HepG2 (cell line): ENCODE data around the gene ASTE1. TPM values are rescaled to one million over a fixed set of nuclear protein-coding genes. Genes with fewer than 3 reads are reported as not detected.

Experiments
- EHMT2 ChIP-seq: fragments of 200-600 bp; sonication (generic); IDR thresholded peaks from 2 replicates; pipeline ENCODE4 v1.7.0; 2017; ENCODE audit warnings: antibody characterized with exemption, low read depth, low read length, borderline replicate concordance
- ETV5 ChIP-seq: IDR thresholded peaks from 2 replicates; pipeline ENCODE4 v1.6.1; 2018; ENCODE audit warnings: missing biosample characterization, missing genetic modification reagents, inconsistent platforms, borderline replicate concordance
- GTF3A ChIP-seq: sonication (generic); formaldehyde crosslinking; conservative IDR thresholded peaks from 2 replicates; pipeline ENCODE4 v1.4.0; 2020; ENCODE audit warnings: mild to moderate bottlenecking, missing genetic modification reagents
- KDM2A ChIP-seq: sonication (generic); formaldehyde crosslinking; IDR thresholded peaks from 2 replicates; pipeline ENCODE4 v1.4.0; 2020; ENCODE audit warnings: low read depth, missing genetic modification reagents, borderline replicate concordance
- MATR3 ChIP-seq: sonication (generic); formaldehyde crosslinking; IDR thresholded peaks from 2 replicates; pipeline ENCODE4 v1.4.0; 2020; ENCODE audit warnings: missing genetic modification reagents
- NKX3-1 ChIP-seq: sonication (generic); formaldehyde crosslinking; IDR thresholded peaks from 2 replicates; pipeline ENCODE4 v1.5.0; 2020; ENCODE audit warnings: missing genetic modification reagents
- RFXAP ChIP-seq: sonication (generic); formaldehyde crosslinking; IDR thresholded peaks from 2 replicates; pipeline ENCODE4 v1.4.0; 2020; ENCODE audit warnings: missing genetic modification reagents, borderline replicate concordance
- SIN3B ChIP-seq: fragments of 150-350 bp; IDR thresholded peaks from 2 replicates; pipeline ENCODE4 v1.6.1; 2014; ENCODE audit warnings: low read length
- SOX6 ChIP-seq, 2 experiments: fragments of 450-650 bp in 1 of 2; sonication (generic) in 1 of 2; formaldehyde crosslinking in 1 of 2; IDR thresholded peaks; 2 replicates each; pipeline versions ENCODE4 v1.4.0 to v1.6.1; 2017 to 2020; ENCODE audit warnings: antibody characterized with exemption in 1 of 2, mild to moderate bottlenecking in 1 of 2, missing genetic modification reagents in 1 of 2
- YY1 ChIP-seq: IDR thresholded peaks from 2 replicates; pipeline ENCODE4 v1.6.1; 2011; ENCODE audit warnings: low read length, low read depth, moderate library complexity, mild to moderate bottlenecking; ENCODE audit not compliant: insufficient read depth, insufficient replicate concordance
- ZNF138 ChIP-seq: sonication (generic); formaldehyde crosslinking; IDR thresholded peaks from 2 replicates; pipeline ENCODE4 v1.5.0; 2020; ENCODE audit warnings: mild to moderate bottlenecking, low read depth, missing genetic modification reagents
- ZNF660 ChIP-seq: sonication (generic); formaldehyde crosslinking; IDR thresholded peaks from 2 replicates; pipeline ENCODE4 v1.5.1; 2020; ENCODE audit warnings: mild to moderate bottlenecking, low read depth, missing genetic modification reagents, borderline replicate concordance
- ZNF788 ChIP-seq: sonication (generic); formaldehyde crosslinking; IDR thresholded peaks from 2 replicates; pipeline ENCODE4 v1.5.0; 2020; ENCODE audit warnings: mild to moderate bottlenecking, missing genetic modification reagents, borderline replicate concordance
- polyA plus RNA-seq, 8 experiments: library from polyadenylated mRNA; depleted of rRNA in 3 of 8; stranded (reverse) in 7 of 8; unstranded in 1 of 8; fragments of >200 nt; fragmentation: Illumina TruSeq in 4 of 8; extraction: Trizol in 4 of 8; gene quantifications; 2 replicates each; pipeline versions ENCODE4 v1.2.1 to v1.2.3, GENCODE V29; 2011 to 2016; ENCODE audit warnings: low read depth in 4 of 8, missing spikeins in 1 of 8, mixed read lengths in 1 of 8; ENCODE audit not compliant: insufficient read depth in 1 of 8
- total RNA-seq, 5 experiments: library from RNA; depleted of rRNA; stranded (reverse); fragments of >200 nt; fragmentation: Illumina TruSeq; extraction: Trizol; gene quantifications; 2 replicates each; pipeline ENCODE4 v1.2.3, GENCODE V29; 2016; ENCODE audit warnings: low read depth in 1 of 5
- TF ChIP-seq, protein P1 (sequence below): sonication (generic); formaldehyde crosslinking; conservative IDR thresholded peaks from 2 replicates; pipeline ENCODE4 v1.8.0; 2022; ENCODE audit warnings: mild to moderate bottlenecking, moderate library complexity, missing genetic modification reagents
- TF ChIP-seq, protein P2 (sequence below): sonication (generic); formaldehyde crosslinking; IDR thresholded peaks from 2 replicates; pipeline ENCODE4 v1.5.1; 2020; ENCODE audit warnings: mild to moderate bottlenecking, missing genetic modification reagents, moderate library complexity
- TF ChIP-seq, protein P3 (sequence below): IDR thresholded peaks from 2 replicates; pipeline ENCODE4 v1.6.1; 2018; ENCODE audit warnings: missing genetic modification reagents, mild to moderate bottlenecking, missing compliant biosample characterization
- TF ChIP-seq, protein P4 (sequence below): sonication (generic); formaldehyde crosslinking; IDR thresholded peaks from 2 replicates; pipeline ENCODE4 v1.4.0; 2020; ENCODE audit warnings: missing genetic modification reagents, mild to moderate bottlenecking, borderline replicate concordance

Gene ASTE1
- total and polyA plus RNA-seq, 2 of the 13 experiments (the other 11 are each of a cell fraction or from before 2014, with no cell fraction given), result 4.0 to 7.9 TPM

DNA sequence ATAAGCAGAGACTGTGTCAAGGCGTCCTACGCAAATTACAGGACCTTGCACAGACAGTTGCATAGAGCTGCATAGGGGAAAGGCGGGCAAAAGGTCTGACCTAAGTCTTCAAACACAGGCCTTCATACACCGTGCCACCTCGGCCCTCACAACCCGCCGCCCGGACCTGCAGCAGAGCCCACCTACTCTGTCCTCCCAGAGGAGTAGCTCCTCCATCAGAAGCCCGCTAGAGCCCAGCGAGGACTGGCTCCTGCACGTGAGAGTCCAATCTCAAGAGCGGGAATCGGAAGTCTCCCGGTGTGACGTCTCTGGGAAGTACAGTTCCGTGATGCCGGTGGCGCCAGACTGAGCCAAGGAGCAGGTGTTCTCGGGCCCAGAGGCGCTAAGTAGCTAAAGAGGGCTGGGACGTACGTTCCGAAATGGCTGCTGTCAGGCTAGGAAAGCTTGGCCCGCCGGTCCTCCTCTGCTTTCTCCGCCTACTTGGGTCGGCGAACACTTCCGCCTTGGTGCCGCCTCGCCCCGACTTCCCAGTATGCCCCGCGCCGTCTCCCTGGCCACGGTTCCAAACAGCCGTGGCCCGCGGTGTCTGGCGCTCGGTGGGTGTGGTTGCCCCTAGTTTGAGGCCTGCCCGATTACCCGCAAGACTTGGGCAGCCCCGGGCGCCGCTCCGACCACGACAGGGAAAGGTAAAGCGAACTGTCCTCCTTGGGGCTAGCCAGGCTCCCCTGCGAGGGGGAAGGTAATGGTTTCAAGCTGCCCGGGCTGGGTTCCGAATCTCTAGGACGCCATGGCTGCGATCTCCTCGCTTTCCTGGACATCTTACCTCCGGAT, at the start of gene ASTE1, which contains the start of gene NEK11 (continued):
- TF ChIP-seq, protein P1, sequence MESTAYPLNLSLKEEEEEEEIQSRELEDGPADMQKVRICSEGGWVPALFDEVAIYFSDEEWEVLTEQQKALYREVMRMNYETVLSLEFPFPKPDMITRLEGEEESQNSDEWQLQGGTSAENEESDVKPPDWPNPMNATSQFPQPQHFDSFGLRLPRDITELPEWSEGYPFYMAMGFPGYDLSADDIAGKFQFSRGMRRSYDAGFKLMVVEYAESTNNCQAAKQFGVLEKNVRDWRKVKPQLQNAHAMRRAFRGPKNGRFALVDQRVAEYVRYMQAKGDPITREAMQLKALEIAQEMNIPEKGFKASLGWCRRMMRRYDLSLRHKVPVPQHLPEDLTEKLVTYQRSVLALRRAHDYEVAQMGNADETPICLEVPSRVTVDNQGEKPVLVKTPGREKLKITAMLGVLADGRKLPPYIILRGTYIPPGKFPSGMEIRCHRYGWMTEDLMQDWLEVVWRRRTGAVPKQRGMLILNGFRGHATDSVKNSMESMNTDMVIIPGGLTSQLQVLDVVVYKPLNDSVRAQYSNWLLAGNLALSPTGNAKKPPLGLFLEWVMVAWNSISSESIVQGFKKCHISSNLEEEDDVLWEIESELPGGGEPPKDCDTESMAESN, result peak; percentile 55; the same call in 1 of the 2 replicates
- TF ChIP-seq ZNF788 (CRISPR knock-in tag), result peak; percentile 46; the same call in 1 of the 2 replicates
- TF ChIP-seq ETV5, result peak; percentile 54; the same call in 1 of the 2 replicates
- peak; percentile 79 for TF ChIP-seq YY1
- no peak for TF ChIP-seq EHMT2
- TF ChIP-seq, protein P2, sequence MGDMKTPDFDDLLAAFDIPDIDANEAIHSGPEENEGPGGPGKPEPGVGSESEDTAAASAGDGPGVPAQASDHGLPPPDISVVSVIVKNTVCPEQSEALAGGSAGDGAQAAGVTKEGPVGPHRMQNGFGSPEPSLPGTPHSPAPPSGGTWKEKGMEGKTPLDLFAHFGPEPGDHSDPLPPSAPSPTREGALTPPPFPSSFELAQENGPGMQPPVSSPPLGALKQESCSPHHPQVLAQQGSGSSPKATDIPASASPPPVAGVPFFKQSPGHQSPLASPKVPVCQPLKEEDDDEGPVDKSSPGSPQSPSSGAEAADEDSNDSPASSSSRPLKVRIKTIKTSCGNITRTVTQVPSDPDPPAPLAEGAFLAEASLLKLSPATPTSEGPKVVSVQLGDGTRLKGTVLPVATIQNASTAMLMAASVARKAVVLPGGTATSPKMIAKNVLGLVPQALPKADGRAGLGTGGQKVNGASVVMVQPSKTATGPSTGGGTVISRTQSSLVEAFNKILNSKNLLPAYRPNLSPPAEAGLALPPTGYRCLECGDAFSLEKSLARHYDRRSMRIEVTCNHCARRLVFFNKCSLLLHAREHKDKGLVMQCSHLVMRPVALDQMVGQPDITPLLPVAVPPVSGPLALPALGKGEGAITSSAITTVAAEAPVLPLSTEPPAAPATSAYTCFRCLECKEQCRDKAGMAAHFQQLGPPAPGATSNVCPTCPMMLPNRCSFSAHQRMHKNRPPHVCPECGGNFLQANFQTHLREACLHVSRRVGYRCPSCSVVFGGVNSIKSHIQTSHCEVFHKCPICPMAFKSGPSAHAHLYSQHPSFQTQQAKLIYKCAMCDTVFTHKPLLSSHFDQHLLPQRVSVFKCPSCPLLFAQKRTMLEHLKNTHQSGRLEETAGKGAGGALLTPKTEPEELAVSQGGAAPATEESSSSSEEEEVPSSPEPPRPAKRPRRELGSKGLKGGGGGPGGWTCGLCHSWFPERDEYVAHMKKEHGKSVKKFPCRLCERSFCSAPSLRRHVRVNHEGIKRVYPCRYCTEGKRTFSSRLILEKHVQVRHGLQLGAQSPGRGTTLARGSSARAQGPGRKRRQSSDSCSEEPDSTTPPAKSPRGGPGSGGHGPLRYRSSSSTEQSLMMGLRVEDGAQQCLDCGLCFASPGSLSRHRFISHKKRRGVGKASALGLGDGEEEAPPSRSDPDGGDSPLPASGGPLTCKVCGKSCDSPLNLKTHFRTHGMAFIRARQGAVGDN, result peak; percentile 98
- TF ChIP-seq, protein P3, sequence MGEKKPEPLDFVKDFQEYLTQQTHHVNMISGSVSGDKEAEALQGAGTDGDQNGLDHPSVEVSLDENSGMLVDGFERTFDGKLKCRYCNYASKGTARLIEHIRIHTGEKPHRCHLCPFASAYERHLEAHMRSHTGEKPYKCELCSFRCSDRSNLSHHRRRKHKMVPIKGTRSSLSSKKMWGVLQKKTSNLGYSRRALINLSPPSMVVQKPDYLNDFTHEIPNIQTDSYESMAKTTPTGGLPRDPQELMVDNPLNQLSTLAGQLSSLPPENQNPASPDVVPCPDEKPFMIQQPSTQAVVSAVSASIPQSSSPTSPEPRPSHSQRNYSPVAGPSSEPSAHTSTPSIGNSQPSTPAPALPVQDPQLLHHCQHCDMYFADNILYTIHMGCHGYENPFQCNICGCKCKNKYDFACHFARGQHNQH, result peak; percentile 42
- peak; percentile 82 for TF ChIP-seq KDM2A (CRISPR knock-in tag)
- TF ChIP-seq SIN3B, result peak; percentile 6; the same call in 1 of the 2 replicates
- TF ChIP-seq ZNF660 (CRISPR knock-in tag), result no peak
- peak; percentile 65; the same call in 1 of the 2 replicates for TF ChIP-seq RFXAP
- no peak for TF ChIP-seq NKX3-1
- TF ChIP-seq SOX6 (IDR thresholded peaks at IDR 0.05), result no peak
- peak; percentile 29; the same call in 1 of the 2 replicates for TF ChIP-seq SOX6 (CRISPR knock-in tag; IDR thresholded peaks at IDR 0.05)
- 0 out of 2 replicates have a peak, but pooled peaks have one; percentile 13 for TF ChIP-seq ZNF138
- no peak for TF ChIP-seq MATR3 (CRISPR knock-in tag)
- 0 out of 2 replicates have a peak, but pooled peaks have one; percentile 36 for TF ChIP-seq GTF3A (CRISPR knock-in tag)
- TF ChIP-seq, protein P4, sequence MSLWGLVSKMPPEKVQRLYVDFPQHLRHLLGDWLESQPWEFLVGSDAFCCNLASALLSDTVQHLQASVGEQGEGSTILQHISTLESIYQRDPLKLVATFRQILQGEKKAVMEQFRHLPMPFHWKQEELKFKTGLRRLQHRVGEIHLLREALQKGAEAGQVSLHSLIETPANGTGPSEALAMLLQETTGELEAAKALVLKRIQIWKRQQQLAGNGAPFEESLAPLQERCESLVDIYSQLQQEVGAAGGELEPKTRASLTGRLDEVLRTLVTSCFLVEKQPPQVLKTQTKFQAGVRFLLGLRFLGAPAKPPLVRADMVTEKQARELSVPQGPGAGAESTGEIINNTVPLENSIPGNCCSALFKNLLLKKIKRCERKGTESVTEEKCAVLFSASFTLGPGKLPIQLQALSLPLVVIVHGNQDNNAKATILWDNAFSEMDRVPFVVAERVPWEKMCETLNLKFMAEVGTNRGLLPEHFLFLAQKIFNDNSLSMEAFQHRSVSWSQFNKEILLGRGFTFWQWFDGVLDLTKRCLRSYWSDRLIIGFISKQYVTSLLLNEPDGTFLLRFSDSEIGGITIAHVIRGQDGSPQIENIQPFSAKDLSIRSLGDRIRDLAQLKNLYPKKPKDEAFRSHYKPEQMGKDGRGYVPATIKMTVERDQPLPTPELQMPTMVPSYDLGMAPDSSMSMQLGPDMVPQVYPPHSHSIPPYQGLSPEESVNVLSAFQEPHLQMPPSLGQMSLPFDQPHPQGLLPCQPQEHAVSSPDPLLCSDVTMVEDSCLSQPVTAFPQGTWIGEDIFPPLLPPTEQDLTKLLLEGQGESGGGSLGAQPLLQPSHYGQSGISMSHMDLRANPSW, result 0 out of 2 replicates have a peak, but pooled peaks have one; percentile 19
